PC-3 (cell line): ENCODE data around the gene CCT6A. TPM values are rescaled to one million over a fixed set of nuclear protein-coding genes. Genes with fewer than 3 reads are reported as not detected.

Experiments
- ATAC-seq: fragments of 200-7000 bp; cut with Tn5 transposase; 2 replicates; pipeline ENCODE4 v1.9.1; 2020; ENCODE audit warnings: mild to moderate bottlenecking, moderate library complexity
- BruUV-seq: library from RNA; stranded (reverse); fragments of 400-500 nt; replicated peaks from 2 replicates; lab custom pipeline; 2021; lab: Mats Ljungman, UMichigan
- CTCF ChIA-PET: fragments of 300-600 bp; sonication (Branson Sonifier 250); formaldehyde crosslinking; loops from one replicate; lab custom pipeline; 2022; ENCODE audit warnings: antibody characterized with exemption; lab: Charles Lee
- POLR2A ChIA-PET: fragments of 300-600 bp; sonication (Branson Sonifier 250); formaldehyde crosslinking; loops from one replicate; lab custom pipeline; 2022; ENCODE audit warnings: antibody characterized with exemption; ENCODE audit not compliant: unreplicated experiment; lab: Charles Lee
- DNase-seq: peaks from one replicate; pipeline ENCODE4 v3.0.0-alpha.2; 2015
- H2AFZ ChIP-seq: fragments of 300-600 bp; sonication (generic); 2 replicates; pipeline ENCODE4 v1.6.0; 2016; ENCODE audit warnings: antibody characterized with exemption, low read length
- H3F3A ChIP-seq: fragments of 300-600 bp; sonication (generic); one replicate; pipeline ENCODE4 v1.6.0; 2017; ENCODE audit warnings: antibody characterized with exemption, low read length, control low read depth, mild to moderate bottlenecking; ENCODE audit not compliant: unreplicated experiment
- H3K27ac ChIP-seq: fragments of 300-600 bp; sonication (generic); 2 replicates; pipeline ENCODE4 v1.5.1; 2016; ENCODE audit warnings: mild to moderate bottlenecking, low read length
- H3K27me3 ChIP-seq: fragments of 300-600 bp; sonication (generic); 2 replicates; pipeline ENCODE4 v1.6.1; 2016; ENCODE audit warnings: low read length, mixed read lengths
- H3K36me3 ChIP-seq: fragments of 300-600 bp; sonication (generic); 2 replicates; pipeline ENCODE4 v1.6.1; 2016; ENCODE audit warnings: low read depth, mixed run types, low read length, mixed read lengths
- H3K4me1 ChIP-seq: fragments of 300-600 bp; sonication (generic); 2 replicates; pipeline ENCODE4 v1.5.1; 2016; ENCODE audit warnings: low read length; ENCODE audit not compliant: insufficient read depth
- H3K4me2 ChIP-seq: fragments of 300-600 bp; sonication (generic); 2 replicates; pipeline ENCODE4 v1.6.0; 2016; ENCODE audit warnings: low read length
- H3K4me3 ChIP-seq: fragments of 300-600 bp; sonication (generic); 2 replicates; pipeline ENCODE4 v1.5.1; 2016; ENCODE audit warnings: mild to moderate bottlenecking, low read length, mixed read lengths
- H3K79me2 ChIP-seq: fragments of 300-600 bp; sonication (generic); 2 replicates; pipeline ENCODE4 v1.6.1; 2017; ENCODE audit warnings: low read length, mixed read lengths
- H3K9ac ChIP-seq: fragments of 300-600 bp; sonication (generic); 2 replicates; pipeline ENCODE4 v1.6.0; 2016; ENCODE audit warnings: mild to moderate bottlenecking, low read length
- H3K9me2 ChIP-seq: fragments of 300-600 bp; sonication (generic); replicated peaks from 2 replicates; pipeline ENCODE4 v1.6.1; 2016; ENCODE audit warnings: mixed run types, low read length, mixed read lengths
- H3K9me3 ChIP-seq: fragments of 300-600 bp; sonication (generic); 2 replicates; pipeline ENCODE4 v1.6.1; 2016; ENCODE audit warnings: low read length, mixed read lengths
- H4K20me1 ChIP-seq: fragments of 300-600 bp; sonication (generic); 2 replicates; pipeline ENCODE4 v1.6.1; 2016; ENCODE audit warnings: low read length, mixed read lengths
- EZH2 ChIP-seq: fragments of 300-600 bp; sonication (generic); IDR thresholded peaks from one replicate; pipeline ENCODE4 v1.6.1; 2017; ENCODE audit warnings: antibody characterized with exemption, mild to moderate bottlenecking, low read length; ENCODE audit not compliant: unreplicated experiment
- EZH2phosphoT487 ChIP-seq: fragments of 300-600 bp; sonication (generic); IDR thresholded peaks from 2 replicates; pipeline ENCODE4 v1.6.1; 2018; ENCODE audit warnings: mild to moderate bottlenecking, antibody characterized with exemption, low read length, borderline replicate concordance
- intact Hi-C: fragments of 100-400 bp; cut with micrococcal nuclease; formaldehyde crosslinking; loops from 2 replicates; pipeline ENCODE4 v1.9.0; 2023
- total RNA-seq: library from RNA; depleted of rRNA; stranded (reverse); fragments of >200 nt; gene quantifications from 2 replicates; pipeline ENCODE4 v1.2.3, GENCODE V29; 2014
- TF ChIP-seq, protein P1 (sequence below): fragments of 300-600 bp; sonication (generic); conservative IDR thresholded peaks from 2 replicates; pipeline ENCODE4 v1.5.1; 2017; ENCODE audit warnings: antibody characterized with exemption, low read depth, mild to moderate bottlenecking, low read length

CCT6A gene
- total RNA-seq, 1 experiment from 2014 or later, result 338 TPM

DNA sequence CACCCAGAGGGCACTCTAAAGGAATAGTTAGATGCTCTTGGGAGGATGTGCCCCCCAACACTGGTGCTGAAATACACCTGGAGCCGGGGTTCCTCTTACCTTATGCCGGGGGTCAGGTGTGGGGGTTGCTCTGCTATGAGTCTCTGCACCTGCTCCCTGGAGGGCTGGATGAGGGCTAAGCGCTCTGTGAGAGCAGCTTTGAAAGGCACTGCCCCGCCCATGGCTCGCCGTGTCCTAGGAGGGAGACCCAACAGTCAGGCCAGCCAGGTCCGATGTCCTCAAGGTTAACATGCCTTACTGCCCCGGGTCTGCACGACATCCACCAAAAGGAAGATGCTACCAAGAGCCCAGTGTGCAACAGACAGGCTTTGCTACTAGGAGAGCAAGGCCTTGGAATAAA, 32.1 kb upstream of the CCT6A start:
- Histone ChIP-seq H3K27ac (no peak overlapping the region), H2AFZ (no peak overlapping the region), H3K79me2 (no peaks in the 10 kb centered on the region), H3K27me3 (no peaks in the 10 kb centered on the region), H4K20me1 (no peaks in the 10 kb centered on the region), H3K9me2 (no peaks in the 10 kb centered on the region), H3K4me2 (no peak overlapping the region), H3F3A (no peaks in the 10 kb centered on the region), H3K9ac (no peak overlapping the region), H3K4me1 (no peaks in the 10 kb centered on the region), H3K9me3 (no peaks in the 10 kb centered on the region), H3K36me3 (0 out of 2 replicates have a peak, but pooled peaks cover 6% of the 10 kb centered on the region), H3K4me3 (no peak overlapping the region)
- DNase-seq (no peak), ATAC-seq (no peak)
- intact Hi-C loops, result no loop called here
- ChIA-PET POLR2A (no interaction called here), CTCF (no interaction called here)
- BruUV-seq, result no TSS peak
- TF ChIP-seq EZH2phosphoT487 (no peak), EZH2 (no peak)
- TF ChIP-seq, protein P1, sequence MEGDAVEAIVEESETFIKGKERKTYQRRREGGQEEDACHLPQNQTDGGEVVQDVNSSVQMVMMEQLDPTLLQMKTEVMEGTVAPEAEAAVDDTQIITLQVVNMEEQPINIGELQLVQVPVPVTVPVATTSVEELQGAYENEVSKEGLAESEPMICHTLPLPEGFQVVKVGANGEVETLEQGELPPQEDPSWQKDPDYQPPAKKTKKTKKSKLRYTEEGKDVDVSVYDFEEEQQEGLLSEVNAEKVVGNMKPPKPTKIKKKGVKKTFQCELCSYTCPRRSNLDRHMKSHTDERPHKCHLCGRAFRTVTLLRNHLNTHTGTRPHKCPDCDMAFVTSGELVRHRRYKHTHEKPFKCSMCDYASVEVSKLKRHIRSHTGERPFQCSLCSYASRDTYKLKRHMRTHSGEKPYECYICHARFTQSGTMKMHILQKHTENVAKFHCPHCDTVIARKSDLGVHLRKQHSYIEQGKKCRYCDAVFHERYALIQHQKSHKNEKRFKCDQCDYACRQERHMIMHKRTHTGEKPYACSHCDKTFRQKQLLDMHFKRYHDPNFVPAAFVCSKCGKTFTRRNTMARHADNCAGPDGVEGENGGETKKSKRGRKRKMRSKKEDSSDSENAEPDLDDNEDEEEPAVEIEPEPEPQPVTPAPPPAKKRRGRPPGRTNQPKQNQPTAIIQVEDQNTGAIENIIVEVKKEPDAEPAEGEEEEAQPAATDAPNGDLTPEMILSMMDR, result no peak

DNA sequence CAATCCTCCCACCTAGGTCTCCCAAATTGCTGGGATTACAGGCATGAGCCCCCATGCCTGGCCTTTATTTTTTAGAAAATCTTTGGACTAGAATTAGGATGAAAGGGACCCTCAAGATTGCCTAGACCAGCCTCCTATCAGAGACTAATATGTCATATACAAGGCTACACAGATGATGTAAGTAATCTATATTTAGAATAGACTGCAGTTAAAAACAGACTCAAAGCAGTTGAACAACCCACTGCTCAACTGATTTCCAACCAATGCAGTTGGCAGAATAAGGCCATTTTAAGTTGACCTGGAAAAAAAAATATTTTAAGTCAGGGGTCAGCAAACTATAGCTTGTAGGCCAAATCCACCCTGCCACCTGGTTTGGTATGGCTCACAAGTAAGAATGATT, 28.1 kb upstream of the CCT6A start:
- ATAC-seq (no peak), DNase-seq (no peak)
- no peaks in the 10 kb centered on the region for H3F3A ChIP-seq
- ChIA-PET CTCF (no interaction called here), POLR2A (no interaction called here)
- H2AFZ ChIP-seq, result no peak overlapping the region
- H4K20me1 ChIP-seq, result no peaks in the 10 kb centered on the region
- intact Hi-C loops, result no loop called here
- no peak overlapping the region for H3K4me2 ChIP-seq
- no peaks in the 10 kb centered on the region for H3K9me3 ChIP-seq
- H3K4me3 ChIP-seq, result no peak overlapping the region
- no peaks in the 10 kb centered on the region for H3K27me3 ChIP-seq
- H3K4me1 ChIP-seq, result no peaks in the 10 kb centered on the region
- no peak overlapping the region for H3K27ac ChIP-seq
- H3K79me2 ChIP-seq, result no peaks in the 10 kb centered on the region
- no peaks in the 10 kb centered on the region for H3K36me3 ChIP-seq
- H3K9me2 ChIP-seq, result no peaks in the 10 kb centered on the region
- no TSS peak for BruUV-seq
- no peak overlapping the region for H3K9ac ChIP-seq
- no peak for TF ChIP-seq EZH2phosphoT487
- TF ChIP-seq, protein P1, result no peak
- TF ChIP-seq EZH2, result no peak

DNA sequence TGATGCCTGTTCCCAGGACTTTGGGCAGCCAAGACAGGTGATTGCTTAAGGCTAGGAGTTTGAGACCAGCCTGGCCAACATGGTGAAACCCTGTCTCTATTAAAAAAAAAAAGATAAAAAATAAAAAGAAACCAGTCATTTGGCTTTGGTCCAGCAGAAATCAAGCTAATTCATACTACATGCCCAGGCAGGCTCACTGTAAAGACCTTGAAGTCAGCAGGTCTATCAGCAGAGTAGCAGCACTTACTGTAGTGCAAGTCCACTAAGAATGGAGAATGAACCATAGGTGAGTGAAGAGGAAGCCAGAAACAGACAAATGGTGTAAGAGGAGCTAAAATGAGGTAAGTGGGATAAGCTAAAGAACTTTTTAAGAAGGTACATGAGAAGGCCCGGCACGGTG, 25.0 kb upstream of the CCT6A start:
- Histone ChIP-seq H2AFZ (no peak overlapping the region), H3K4me2 (no peak overlapping the region), H3K79me2 (no peaks in the 10 kb centered on the region), H3K4me1 (no peaks in the 10 kb centered on the region), H3F3A (no peaks in the 10 kb centered on the region), H3K27ac (no peak overlapping the region), H3K9me3 (no peaks in the 10 kb centered on the region), H3K9me2 (no peaks in the 10 kb centered on the region), H4K20me1 (no peaks in the 10 kb centered on the region), H3K4me3 (no peak overlapping the region), H3K36me3 (no peaks in the 10 kb centered on the region), H3K9ac (no peak overlapping the region), H3K27me3 (no peaks in the 10 kb centered on the region)
- no peak for DNase-seq
- POLR2A ChIA-PET, result no interaction called here
- TF ChIP-seq, protein P1, result no peak
- no peak for TF ChIP-seq EZH2phosphoT487
- no peak for TF ChIP-seq EZH2
- CTCF ChIA-PET, result no interaction called here
- intact Hi-C loops, result no loop called here
- ATAC-seq, result no peak
- BruUV-seq, result no TSS peak
